Body of pancreas (tissue), 4 donors: ENCODE results near the gene HAP1.

Experiments
- POLR2A ChIP-seq, 3 donors: fragments of 450-650 bp; IDR thresholded peaks; one replicate each; pipeline ENCODE4 v1.6.1; 2016; ENCODE audit warnings: antibody characterized with exemption in 3 of 3, mild to moderate bottlenecking in 2 of 3
- TF ChIP-seq, protein P1 (sequence below), 7 experiments: fragments of 450-650 bp in 4 of 7; fragments of 200-600 bp in 3 of 7; sonication (generic) in 3 of 7; IDR thresholded peaks; one replicate each; pipeline ENCODE4 v1.5.1; 2016 to 2019; ENCODE audit warnings: antibody characterized with exemption in 7 of 7

DNA sequence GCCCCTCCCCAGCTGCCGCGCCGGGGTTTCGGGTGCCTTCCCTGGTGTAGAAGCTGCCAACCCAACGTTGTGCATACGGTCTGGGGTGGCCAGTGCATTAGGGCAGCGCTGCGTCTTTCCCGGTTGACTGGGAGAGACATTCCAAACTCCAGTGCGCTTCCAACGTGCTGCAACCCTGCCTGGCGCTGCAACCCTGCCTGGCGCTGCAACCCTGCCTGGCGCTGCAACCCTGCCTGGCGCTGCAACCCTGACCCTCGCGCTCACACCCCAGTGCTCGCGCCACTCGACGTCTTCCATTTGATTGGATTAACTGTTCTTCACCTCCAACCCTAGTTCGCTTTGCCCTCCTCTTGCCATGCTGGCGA lies 488 bp upstream of the HAP1 start:
- TF ChIP-seq, protein P1, sequence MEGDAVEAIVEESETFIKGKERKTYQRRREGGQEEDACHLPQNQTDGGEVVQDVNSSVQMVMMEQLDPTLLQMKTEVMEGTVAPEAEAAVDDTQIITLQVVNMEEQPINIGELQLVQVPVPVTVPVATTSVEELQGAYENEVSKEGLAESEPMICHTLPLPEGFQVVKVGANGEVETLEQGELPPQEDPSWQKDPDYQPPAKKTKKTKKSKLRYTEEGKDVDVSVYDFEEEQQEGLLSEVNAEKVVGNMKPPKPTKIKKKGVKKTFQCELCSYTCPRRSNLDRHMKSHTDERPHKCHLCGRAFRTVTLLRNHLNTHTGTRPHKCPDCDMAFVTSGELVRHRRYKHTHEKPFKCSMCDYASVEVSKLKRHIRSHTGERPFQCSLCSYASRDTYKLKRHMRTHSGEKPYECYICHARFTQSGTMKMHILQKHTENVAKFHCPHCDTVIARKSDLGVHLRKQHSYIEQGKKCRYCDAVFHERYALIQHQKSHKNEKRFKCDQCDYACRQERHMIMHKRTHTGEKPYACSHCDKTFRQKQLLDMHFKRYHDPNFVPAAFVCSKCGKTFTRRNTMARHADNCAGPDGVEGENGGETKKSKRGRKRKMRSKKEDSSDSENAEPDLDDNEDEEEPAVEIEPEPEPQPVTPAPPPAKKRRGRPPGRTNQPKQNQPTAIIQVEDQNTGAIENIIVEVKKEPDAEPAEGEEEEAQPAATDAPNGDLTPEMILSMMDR (IDR thresholded peaks at IDR 0.05), result no peak
- no peak for TF ChIP-seq POLR2A (IDR thresholded peaks at IDR 0.05)
